Astrocyte of the cerebellum (primary cell): ENCODE data around the gene VDAC1.

Source experiments
- DNase-seq: peaks from one replicate; pipeline ENCODE4 v3.0.0-alpha.2; 2011; ENCODE audit warnings: low read depth
- H3K4me3 ChIP-seq: 2 replicates; pipeline ENCODE4 v1.5.1; 2011; ENCODE audit warnings: mild to moderate bottlenecking, low read depth, low read length, moderate library complexity
- in situ Hi-C: cut with HindIII; loops from 2 replicates; pipeline ENCODE4 v1.10.0; 2017; ENCODE audit warnings: low sequenced_read_pairs
- TF ChIP-seq, protein P1 (sequence below): IDR thresholded peaks from 2 replicates; pipeline ENCODE4 v1.5.1; 2012; ENCODE audit warnings: low read length, low read depth, moderate library complexity, mild to moderate bottlenecking; ENCODE audit errors: missing control alignments

VDAC1 gene

GRCh38 chr5:134008266-134008749 is 3.5 kb upstream of the VDAC1 start:
- TF ChIP-seq, protein P1, sequence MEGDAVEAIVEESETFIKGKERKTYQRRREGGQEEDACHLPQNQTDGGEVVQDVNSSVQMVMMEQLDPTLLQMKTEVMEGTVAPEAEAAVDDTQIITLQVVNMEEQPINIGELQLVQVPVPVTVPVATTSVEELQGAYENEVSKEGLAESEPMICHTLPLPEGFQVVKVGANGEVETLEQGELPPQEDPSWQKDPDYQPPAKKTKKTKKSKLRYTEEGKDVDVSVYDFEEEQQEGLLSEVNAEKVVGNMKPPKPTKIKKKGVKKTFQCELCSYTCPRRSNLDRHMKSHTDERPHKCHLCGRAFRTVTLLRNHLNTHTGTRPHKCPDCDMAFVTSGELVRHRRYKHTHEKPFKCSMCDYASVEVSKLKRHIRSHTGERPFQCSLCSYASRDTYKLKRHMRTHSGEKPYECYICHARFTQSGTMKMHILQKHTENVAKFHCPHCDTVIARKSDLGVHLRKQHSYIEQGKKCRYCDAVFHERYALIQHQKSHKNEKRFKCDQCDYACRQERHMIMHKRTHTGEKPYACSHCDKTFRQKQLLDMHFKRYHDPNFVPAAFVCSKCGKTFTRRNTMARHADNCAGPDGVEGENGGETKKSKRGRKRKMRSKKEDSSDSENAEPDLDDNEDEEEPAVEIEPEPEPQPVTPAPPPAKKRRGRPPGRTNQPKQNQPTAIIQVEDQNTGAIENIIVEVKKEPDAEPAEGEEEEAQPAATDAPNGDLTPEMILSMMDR, result no peak
- in situ Hi-C loops, result no loop called here
- DNase-seq, result no peak
- no peak overlapping the region for H3K4me3 ChIP-seq

DNA sequence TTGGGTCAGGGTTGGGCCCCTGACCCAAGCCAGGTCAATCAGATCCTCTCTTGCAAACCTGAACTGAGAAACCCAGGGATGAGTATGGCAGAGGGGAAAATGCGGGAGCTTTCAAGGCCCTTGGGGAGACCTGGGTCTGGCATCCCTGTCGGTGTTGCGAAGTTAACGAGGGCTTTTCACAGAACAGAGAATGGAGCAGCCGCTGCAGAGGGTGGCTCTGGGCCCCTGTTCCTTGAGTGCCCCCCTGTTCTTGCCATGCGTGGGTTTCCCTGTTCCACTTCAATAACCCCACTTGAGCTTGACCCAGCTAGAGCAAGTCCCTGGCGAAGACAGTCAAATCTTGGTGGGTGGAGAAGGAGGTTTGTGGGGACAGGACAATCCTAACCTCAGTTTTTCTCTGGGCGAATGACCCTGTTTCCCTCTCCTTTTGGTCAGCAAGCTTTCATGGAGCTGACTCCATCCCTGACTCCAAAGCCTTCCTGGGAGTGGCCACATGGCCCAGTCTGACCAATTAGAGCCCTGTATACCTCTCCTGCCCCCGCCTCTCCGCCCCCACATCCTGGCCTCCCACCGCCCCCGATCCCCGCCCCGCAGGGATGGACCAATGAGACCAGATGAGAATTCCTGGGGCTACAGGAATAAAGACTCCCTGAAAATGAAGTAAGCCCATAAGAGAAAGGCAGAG is 2.9 kb upstream of the VDAC1 start:
- TF ChIP-seq, protein P1, result no peak
- in situ Hi-C loops, result no loop called here
- no peak for DNase-seq
- H3K4me3 ChIP-seq, result no peak overlapping the region

DNA sequence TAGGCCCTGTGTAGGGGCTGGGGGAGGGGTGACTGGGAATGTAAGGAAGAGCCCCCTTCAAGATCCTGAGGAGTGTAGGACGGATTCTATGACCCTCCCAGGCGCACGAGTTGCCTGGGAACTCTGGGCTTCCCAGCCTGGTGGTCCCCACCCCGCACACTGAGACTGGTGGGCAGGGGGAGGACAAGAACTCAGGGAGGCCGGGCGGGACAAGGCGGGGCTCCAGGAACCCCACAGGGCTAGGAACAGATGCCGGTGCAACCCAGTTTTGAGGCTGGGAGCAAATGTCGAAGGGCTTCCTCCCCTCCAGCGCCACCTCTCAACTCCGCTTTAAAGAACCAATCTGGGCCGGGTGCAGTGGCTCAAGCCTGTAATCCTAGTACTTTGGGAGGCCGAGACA is 1.3 kb upstream of the VDAC1 start:
- H3K4me3 ChIP-seq, result peak overlapping the region; percentile 73
- in situ Hi-C loops, result no loop called here

GRCh38 chr5:134005417-134006061 is 764 bp upstream of the VDAC1 start:
- DNase-seq, result no peak
- in situ Hi-C loops, result no loop called here
- TF ChIP-seq, protein P1, result no peak
- H3K4me3 ChIP-seq, result peak overlapping the region; percentile 73

More for the DNA sequence above, 1.3 kb upstream of the VDAC1 start:
- no peak for DNase-seq
- TF ChIP-seq, protein P1, result no peak

DNA sequence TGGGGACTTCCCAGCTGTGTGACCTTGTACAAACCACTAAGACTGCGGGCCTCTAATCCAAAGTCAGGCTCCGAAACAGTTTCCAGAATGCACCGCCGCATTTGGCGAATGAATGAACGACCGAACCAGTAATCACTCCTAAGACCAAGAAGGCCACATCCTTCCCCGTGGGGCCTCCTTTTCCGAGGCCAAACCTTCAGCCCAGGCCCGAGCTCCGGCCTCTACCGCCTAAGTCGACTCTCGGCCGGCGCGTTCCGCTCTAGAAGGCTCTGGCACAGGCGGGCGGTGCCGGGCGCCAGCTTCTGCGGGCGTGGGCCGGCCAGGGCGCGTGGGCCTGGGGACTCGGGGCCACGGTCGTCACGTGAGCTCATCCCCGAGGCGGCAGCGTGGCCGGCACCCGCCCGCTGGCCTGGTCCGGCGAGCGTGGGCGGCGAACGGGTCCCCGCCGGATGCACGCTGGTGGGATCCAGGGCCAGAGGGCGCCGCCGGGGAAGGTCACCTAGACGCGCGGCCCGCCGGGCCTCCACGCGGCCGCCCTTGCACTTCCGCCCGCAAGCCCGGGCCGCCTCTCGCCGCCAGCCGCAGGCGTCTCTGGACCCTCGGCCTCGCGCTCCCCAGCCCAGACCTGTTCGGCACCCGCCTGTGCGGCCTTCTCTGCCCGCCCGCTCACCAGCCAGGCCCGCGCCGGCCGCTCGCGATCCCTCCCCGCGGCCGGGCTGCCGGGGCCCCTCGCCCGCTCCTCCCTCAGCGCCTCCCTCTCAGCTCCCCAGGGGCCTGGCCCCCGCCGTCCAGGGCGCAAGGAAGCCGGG is 754 bp downstream of the VDAC1 start:
- DNase-seq, result no peak
- in situ Hi-C loops, result no loop called here
- TF ChIP-seq, protein P1, result no peak
- H3K4me3 ChIP-seq, result peak overlapping the region; percentile 73

DNA sequence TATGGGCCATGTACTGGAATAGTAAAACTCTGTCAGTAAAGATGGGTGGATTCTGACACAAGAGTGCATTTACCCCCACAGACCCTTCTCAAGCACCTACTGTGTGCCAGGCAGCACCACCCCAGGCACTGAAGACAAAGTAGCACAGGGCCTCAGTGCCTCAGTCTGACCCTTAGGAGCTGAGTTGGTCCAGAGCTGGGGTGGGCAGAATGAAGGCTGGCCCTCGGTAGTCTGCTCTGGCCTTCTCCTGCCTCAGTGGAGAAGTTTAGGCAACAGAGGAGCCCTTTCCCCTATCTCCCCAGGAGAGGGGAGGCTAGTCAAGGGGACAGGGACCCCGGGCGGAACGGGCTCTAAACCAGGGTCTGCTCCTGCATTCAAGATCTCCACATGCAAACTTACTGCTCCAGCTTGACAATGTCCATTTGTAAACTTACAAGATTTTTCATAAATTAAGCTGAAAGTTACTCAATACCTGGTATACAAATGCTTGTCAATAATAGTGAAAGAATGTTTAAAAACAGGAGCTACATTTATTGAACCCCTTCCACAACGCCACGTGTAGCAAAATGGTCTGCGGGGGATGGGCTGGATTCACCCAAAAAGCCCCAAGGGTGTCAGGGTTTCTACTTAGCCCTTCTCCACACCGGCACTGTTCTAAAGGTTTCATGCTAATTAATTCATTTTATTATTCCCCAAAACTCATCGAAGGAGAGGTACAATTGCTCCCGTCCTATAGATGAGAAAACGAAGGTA is 1.5 kb downstream of the VDAC1 start:
- peak overlapping the region; percentile 73 for H3K4me3 ChIP-seq
- in situ Hi-C loops, result no loop called here
- TF ChIP-seq, protein P1, result no peak
- DNase-seq, result no peak
